Thyroid gland (tissue), 4 donors: ENCODE data around the gene RBPMS2. TPM values are rescaled to one million over a fixed set of nuclear protein-coding genes. Genes with fewer than 3 reads are reported as not detected.
"Not testable (repeated sequence)": the region's sequence is repeated elsewhere in the genome, so short reads cannot be mapped to it uniquely, and the experiment has no call there.

Source experiments
- DNase-seq, 2 donors: peaks; one replicate each; pipeline ENCODE4 v3.0.0-alpha.2; 2019
- H3K27ac ChIP-seq, 3 donors: fragments of 200-600 bp; sonication (generic); 1 replicate in 2 of 3; 2 replicates in 1 of 3; pipeline ENCODE4 v1.5.1; 2016 to 2019; ENCODE audit warnings: mild to moderate bottlenecking in 1 of 3, moderate library complexity in 1 of 3
- H3K27me3 ChIP-seq: fragments of 200-600 bp; sonication (generic); one replicate; pipeline ENCODE4 v1.5.1; 2019
- H3K36me3 ChIP-seq, 2 donors: fragments of 200-600 bp; sonication (generic); one replicate each; pipeline ENCODE4 v1.5.1; 2016 to 2019
- H3K4me1 ChIP-seq, 2 donors: fragments of 200-600 bp; sonication (generic); one replicate each; pipeline ENCODE4 v1.5.1; 2017 to 2019
- H3K4me3 ChIP-seq, 3 donors: fragments of 200-600 bp; sonication (generic); replicated peaks in 1 of 3; 1 replicate in 2 of 3; 2 replicates in 1 of 3; pipeline ENCODE4 v1.5.1; 2016; ENCODE audit warnings: mild to moderate bottlenecking in 1 of 3
- H3K9me3 ChIP-seq: fragments of 200-600 bp; sonication (generic); one replicate; pipeline ENCODE4 v1.5.1; 2017
- CTCF ChIP-seq, 6 experiments: fragments of 200-600 bp in 3 of 6; fragments of 450-650 bp in 3 of 6; sonication (generic) in 3 of 6; IDR thresholded peaks; one replicate each; pipeline ENCODE4 v1.5.1; 2016 to 2019; ENCODE audit warnings: antibody characterized with exemption in 6 of 6, mild to moderate bottlenecking in 2 of 6, inconsistent platforms in 1 of 6, moderate library complexity in 1 of 6
- POLR2A ChIP-seq, 2 donors: fragments of 450-650 bp; IDR thresholded peaks; one replicate each; pipeline ENCODE4 v1.6.1; 2017; ENCODE audit warnings: antibody characterized with exemption in 2 of 2, mild to moderate bottlenecking in 2 of 2, moderate library complexity in 1 of 2
- WGBS, 2 donors: methylation state at CpG; one replicate each; pipeline ENCODE4 v1.1.5; 2017; 5-methylcytosine and 5-hydroxymethylcytosine counted together
- intact Hi-C: fragments of 100-400 bp; cut with DNase I; formaldehyde crosslinking; loops from one replicate; pipeline ENCODE4 v1.15.1; 2023
- total RNA-seq, 4 donors: library from RNA; depleted of rRNA; stranded (reverse); fragments of >200 nt; gene quantifications; one replicate each; pipeline ENCODE4 v1.2.3, GENCODE V29; 2016

Gene RBPMS2
- total RNA-seq = 1 to 10 TPM; 2.6 to 3.5 (median 3.1) TPM

GRCh38 chr15:64775551-64776401 is at the start of gene RBPMS2:
Gene RBPMS2 (minus strand): TSS chr15:64775589. CDS start chr15:64775319, 270 bp downstream.
- 1% methylated on average over 37 to 41 of the region's 90 CpGs for WGBS, 2 donors
- H3K27ac ChIP-seq = peak within 1 kb of the TSS; percentile 56 to 92 (median 71)

DNA sequence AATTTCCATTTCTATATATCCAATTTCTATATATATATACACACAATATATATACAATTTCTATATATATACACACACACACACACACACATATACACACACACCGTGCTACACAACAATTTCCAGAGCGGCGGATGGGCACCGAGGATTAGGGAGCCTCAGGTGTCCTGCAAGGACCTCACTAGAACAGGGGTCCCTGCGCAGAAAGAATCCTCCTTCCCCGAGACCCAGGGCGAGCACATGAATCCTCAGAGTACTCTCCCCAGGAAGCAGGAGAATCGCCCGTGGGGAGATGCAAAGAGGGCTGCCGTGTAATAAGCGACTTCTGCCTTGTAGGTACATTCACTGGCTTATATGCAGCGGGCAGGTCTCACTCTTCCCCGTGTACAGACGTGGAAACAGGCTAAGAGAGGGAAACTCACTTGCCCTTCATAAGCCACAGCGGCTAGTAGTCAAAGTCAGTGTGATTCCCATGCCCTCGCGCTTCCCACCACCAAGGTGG is 49.6 kb upstream of the RBPMS2 start:
- no peak overlapping the region for H3K27ac ChIP-seq
- TF ChIP-seq POLR2A (IDR thresholded peaks at IDR 0.05) = no peak
- no peak for TF ChIP-seq CTCF (IDR thresholded peaks at IDR 0.05)
- H3K27me3 ChIP-seq = no peaks in the 10 kb centered on the region
- H3K9me3 ChIP-seq = no peaks in the 10 kb centered on the region
- H3K4me1 ChIP-seq = peaks cover 16 to 23% of the 10 kb centered on the region in 2 donors
- H3K36me3 ChIP-seq = no peaks in the 10 kb centered on the region
- intact Hi-C loops = no loop called here
- no peak for DNase-seq
- peak overlapping the region in 1 of 3 donors; percentile 24 for H3K4me3 ChIP-seq
- WGBS, 2 donors = 1 to 4% methylated on average over 11 to 17 of the region's 17 CpGs

More at GRCh38 chr15:64775551-64776401, at the start of gene RBPMS2:
- TF ChIP-seq CTCF (IDR thresholded peaks at IDR 0.05) (no peak), POLR2A (IDR thresholded peaks at IDR 0.05) (no peak)
- H3K9me3 ChIP-seq = no peaks in the 10 kb centered on the region
- peak within 1 kb of the TSS; percentile 73 to 87 (median 85) for H3K4me3 ChIP-seq
- H3K4me1 ChIP-seq = peaks cover 6 to 17% of the 10 kb centered on the region in 2 donors
- DNase-seq = peak; percentile 58 to 59
- intact Hi-C loops = no loop called here
- H3K27me3 ChIP-seq = no peaks in the 10 kb centered on the region
- no peaks in the 10 kb centered on the region for H3K36me3 ChIP-seq

DNA sequence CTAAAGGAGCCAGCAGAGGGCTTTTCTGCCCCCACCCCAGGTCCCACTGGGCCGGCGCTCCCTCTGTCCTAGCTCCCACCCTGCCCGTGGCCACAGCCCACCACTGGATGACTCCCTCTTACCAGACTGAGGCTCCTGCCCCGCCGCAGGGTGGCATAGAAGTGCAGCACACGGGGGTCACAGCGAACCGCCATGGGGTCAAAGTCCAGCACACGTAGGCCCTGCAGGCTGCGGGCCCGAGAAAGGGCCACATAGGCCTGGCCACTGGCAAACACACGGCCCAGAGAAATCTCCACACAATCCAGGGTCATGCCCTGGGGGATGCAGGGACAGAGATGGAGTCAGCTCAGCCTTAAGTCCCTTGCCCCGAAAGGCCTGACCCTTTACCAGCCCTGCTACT is 41.1 kb upstream of the RBPMS2 start:
- H3K27ac ChIP-seq = no peak overlapping the region
- H3K27me3 ChIP-seq = no peaks in the 10 kb centered on the region
- TF ChIP-seq POLR2A (IDR thresholded peaks at IDR 0.05) (no peak), CTCF (IDR thresholded peaks at IDR 0.05) (no peak)
- intact Hi-C loops = no loop called here
- no peak overlapping the region for H3K4me3 ChIP-seq
- no peak for DNase-seq
- H3K36me3 ChIP-seq = no peaks in the 10 kb centered on the region
- no peaks in the 10 kb centered on the region for H3K4me1 ChIP-seq
- no peaks in the 10 kb centered on the region for H3K9me3 ChIP-seq
- 96% methylated on average over 8 to 9 of the region's 13 CpGs for WGBS, 2 donors

DNA sequence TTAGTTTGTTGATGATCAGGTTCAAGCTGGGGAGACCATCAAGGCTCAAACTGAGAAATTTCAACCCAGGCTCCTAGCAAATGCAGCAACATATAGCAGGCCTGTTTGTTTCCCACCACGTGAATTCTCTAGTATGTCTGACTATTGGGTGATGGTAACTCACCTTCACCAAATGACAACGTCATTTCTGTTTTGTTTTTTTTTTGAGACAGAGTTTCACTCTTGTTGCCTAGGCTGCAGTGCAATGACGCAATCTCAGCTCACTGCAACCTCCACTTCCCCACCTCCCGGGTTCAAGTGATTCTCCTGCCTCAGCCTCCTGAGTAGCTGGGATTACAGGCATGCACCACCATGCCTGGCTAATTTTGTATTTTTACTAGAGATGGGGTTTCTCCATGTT is 39.6 kb upstream of the RBPMS2 start:
- H3K27me3 ChIP-seq, H3K4me3 ChIP-seq, DNase-seq, H3K9me3 ChIP-seq, H3K27ac ChIP-seq, H3K4me1 ChIP-seq, H3K36me3 ChIP-seq, intact Hi-C loops: not testable (repeated sequence)
- WGBS, 2 donors = 75 to 77% methylated on average over 4 of the region's 4 CpGs

GRCh38 chr15:64814283-64814682 is 38.9 kb upstream of the RBPMS2 start:
- intact Hi-C loops, H3K27me3 ChIP-seq, H3K4me3 ChIP-seq, H3K27ac ChIP-seq, H3K9me3 ChIP-seq, DNase-seq, H3K4me1 ChIP-seq, H3K36me3 ChIP-seq: not testable (repeated sequence)
- 94 to 97% methylated on average over 8 of the region's 8 CpGs for WGBS, 2 donors

GRCh38 chr15:64813075-64813474 is 37.7 kb upstream of the RBPMS2 start:
- Histone ChIP-seq H3K4me3 (no peak overlapping the region), H3K27ac (no peak overlapping the region), H3K9me3 (no peaks in the 10 kb centered on the region), H3K4me1 (no peaks in the 10 kb centered on the region), H3K27me3 (no peaks in the 10 kb centered on the region), H3K36me3 (no peaks in the 10 kb centered on the region)
- DNase-seq = no peak
- TF ChIP-seq CTCF (IDR thresholded peaks at IDR 0.05) = no peak
- TF ChIP-seq POLR2A (IDR thresholded peaks at IDR 0.05) = no peak
- WGBS, 2 donors = 83 to 88% methylated on average over 6 of the region's 6 CpGs
- intact Hi-C loops = no loop called here
